ENCODE data around the gene GHR.

The GHR gene

DNA sequence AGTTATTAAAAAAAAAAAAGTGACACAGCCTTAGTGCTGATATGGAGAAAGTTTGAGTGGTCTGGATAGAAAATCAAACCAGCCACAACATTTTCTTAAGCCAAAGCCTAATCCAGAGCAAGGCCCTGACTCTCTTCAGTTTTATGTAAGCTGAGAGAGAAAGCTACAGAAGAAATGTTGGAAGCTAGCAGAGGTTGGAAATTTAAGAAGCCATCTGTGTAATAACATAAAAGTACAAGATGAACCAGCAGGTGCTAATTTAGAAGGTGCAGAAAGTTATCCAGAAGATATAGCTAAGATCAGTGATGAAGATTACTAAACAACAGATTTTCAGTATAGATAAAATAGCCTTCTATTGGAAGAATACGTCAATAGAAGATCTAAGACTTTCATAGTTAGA lies 102.9 kb downstream of the GHR start:
- peaks cover 4% of the 10 kb centered on the region for H3K9me3 ChIP-seq (ENCODE audit: control insufficient read depth, low read length)
- no peak overlapping the region for H3K27ac ChIP-seq (ENCODE audit: insufficient read depth, low read depth, low read length, poor library complexity, severe bottlenecking)
- H3K36me3 ChIP-seq (ENCODE audit: control insufficient read depth, insufficient read depth, low read length): no peaks in the 10 kb centered on the region
- H3K27me3 ChIP-seq (ENCODE audit: control insufficient read depth, insufficient read depth, low read length, poor library complexity, severe bottlenecking): no peaks in the 10 kb centered on the region
- WGBS, 2 experiments: 100% methylated on average over 1 of the region's 1 CpG
- H3K4me1 ChIP-seq (ENCODE audit: control insufficient read depth, insufficient read depth, low read length): no peaks in the 10 kb centered on the region
- H3K4me3 ChIP-seq (ENCODE audit: insufficient read depth, low read depth, low read length): no peak overlapping the region

DNA sequence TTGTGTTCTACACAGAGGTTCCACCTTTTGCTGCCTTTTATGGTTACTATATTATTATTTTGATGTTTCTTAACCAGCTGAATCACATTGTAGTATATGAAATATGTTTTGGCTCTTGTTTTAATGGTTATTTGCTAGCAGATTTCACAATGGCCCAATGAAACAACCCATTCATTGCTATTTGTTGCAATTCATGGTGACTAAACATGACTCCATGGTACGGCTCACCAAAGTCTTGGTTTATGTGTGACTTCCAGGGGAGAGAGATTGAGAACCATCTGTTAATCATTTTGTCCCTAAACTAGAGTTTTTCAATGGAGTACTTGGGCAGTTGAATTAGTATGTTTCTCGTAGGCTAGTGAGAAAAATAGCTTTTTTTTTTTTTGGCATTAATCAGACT lies 108.4 kb downstream of the GHR start:
- H3K4me1 ChIP-seq (ENCODE audit: control insufficient read depth, insufficient read depth, low read length): no peaks in the 10 kb centered on the region
- H3K36me3 ChIP-seq (ENCODE audit: control insufficient read depth, insufficient read depth, low read length): no peaks in the 10 kb centered on the region
- no peaks in the 10 kb centered on the region for H3K27me3 ChIP-seq (ENCODE audit: control insufficient read depth, insufficient read depth, low read length, poor library complexity, severe bottlenecking)
- WGBS, 2 experiments: 93 to 98% methylated on average over 2 of the region's 2 CpGs
- H3K9me3 ChIP-seq (ENCODE audit: control insufficient read depth, low read length): peaks cover 4% of the 10 kb centered on the region
- no peak overlapping the region for H3K4me3 ChIP-seq (ENCODE audit: insufficient read depth, low read depth, low read length)
- H3K27ac ChIP-seq (ENCODE audit: insufficient read depth, low read depth, low read length, poor library complexity, severe bottlenecking): no peak overlapping the region

DNA sequence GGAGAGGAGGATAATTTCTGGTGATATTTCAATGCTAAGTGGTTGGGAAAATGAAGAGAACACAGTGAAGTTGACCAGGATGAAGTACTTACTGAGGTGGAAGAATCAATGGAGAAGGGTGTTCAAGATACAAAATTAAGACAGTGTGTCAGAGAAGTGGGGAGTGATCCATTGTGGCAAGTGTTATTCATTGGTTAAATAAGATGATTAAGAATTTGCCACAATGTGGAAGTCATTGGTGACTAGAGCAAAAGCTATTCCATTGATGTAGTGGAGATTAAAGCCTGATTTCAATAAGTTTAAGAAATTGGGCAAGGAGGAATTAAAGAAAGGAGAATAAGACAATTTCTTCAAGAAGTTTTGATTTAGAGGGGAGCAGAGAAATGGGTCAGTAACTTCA lies 118.9 kb downstream of the GHR start:
- no peaks in the 10 kb centered on the region for H3K27me3 ChIP-seq (ENCODE audit: control insufficient read depth, insufficient read depth, low read length, poor library complexity, severe bottlenecking)
- H3K4me1 ChIP-seq (ENCODE audit: control insufficient read depth, insufficient read depth, low read length): no peaks in the 10 kb centered on the region
- H3K4me3 ChIP-seq (ENCODE audit: insufficient read depth, low read depth, low read length): no peak overlapping the region
- H3K9me3 ChIP-seq (ENCODE audit: control insufficient read depth, low read length): no peaks in the 10 kb centered on the region
- no peaks in the 10 kb centered on the region for H3K36me3 ChIP-seq (ENCODE audit: control insufficient read depth, insufficient read depth, low read length)
- H3K27ac ChIP-seq (ENCODE audit: insufficient read depth, low read depth, low read length, poor library complexity, severe bottlenecking): no peak overlapping the region

DNA sequence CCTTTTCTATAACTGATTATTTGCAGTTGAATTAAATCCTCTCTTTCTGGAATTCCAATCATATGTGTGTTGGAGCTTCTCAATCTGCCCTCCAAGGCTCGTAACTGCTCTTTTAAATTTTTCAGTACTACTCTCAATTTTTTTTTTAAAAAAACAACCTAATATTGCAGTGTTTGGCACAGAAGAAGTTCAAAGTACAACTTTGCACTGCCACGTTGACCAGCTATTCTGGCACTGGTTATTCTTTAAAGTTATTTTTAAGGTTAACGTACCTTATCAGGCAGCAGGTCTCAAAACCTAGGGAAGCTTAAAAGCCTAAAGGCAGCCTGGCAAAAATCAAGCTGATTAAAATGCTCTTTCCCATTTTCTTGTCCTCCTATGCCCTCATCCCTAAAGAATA lies 120.5 kb downstream of the GHR start:
- H3K36me3 ChIP-seq (ENCODE audit: control insufficient read depth, insufficient read depth, low read length): no peaks in the 10 kb centered on the region
- H3K9me3 ChIP-seq (ENCODE audit: control insufficient read depth, low read length): no peaks in the 10 kb centered on the region
- no peak overlapping the region for H3K27ac ChIP-seq (ENCODE audit: insufficient read depth, low read depth, low read length, poor library complexity, severe bottlenecking)
- WGBS, 2 experiments: 96 to 100% methylated on average over 3 of the region's 3 CpGs
- H3K27me3 ChIP-seq (ENCODE audit: control insufficient read depth, insufficient read depth, low read length, poor library complexity, severe bottlenecking): no peaks in the 10 kb centered on the region
- H3K4me3 ChIP-seq (ENCODE audit: insufficient read depth, low read depth, low read length): no peak overlapping the region
- H3K4me1 ChIP-seq (ENCODE audit: control insufficient read depth, insufficient read depth, low read length): no peaks in the 10 kb centered on the region

DNA sequence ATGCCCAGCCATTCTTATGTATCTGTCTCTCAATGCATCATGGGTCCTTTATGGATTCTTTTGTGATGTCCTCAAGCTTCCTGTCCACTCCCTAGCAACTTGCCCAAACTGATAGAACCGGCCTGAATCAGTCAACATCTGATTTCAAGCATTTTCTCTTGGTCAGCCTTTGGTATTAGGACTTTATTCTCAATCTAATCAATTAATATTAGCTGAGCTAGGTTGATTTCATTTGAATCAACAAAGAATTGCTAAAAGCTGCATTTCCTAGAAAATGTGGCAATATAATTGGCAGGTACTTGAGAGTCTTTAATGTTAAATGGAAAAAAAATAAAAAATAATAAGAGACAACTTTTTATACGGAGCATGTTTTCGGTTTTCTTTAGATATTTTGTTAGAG lies 121.8 kb downstream of the GHR start:
- WGBS, 2 experiments: 86 to 94% methylated on average over 1 of the region's 3 CpGs
- H3K4me1 ChIP-seq (ENCODE audit: control insufficient read depth, insufficient read depth, low read length): no peaks in the 10 kb centered on the region
- no peaks in the 10 kb centered on the region for H3K36me3 ChIP-seq (ENCODE audit: control insufficient read depth, insufficient read depth, low read length)
- H3K27me3 ChIP-seq (ENCODE audit: control insufficient read depth, insufficient read depth, low read length, poor library complexity, severe bottlenecking): no peaks in the 10 kb centered on the region
- no peaks in the 10 kb centered on the region for H3K9me3 ChIP-seq (ENCODE audit: control insufficient read depth, low read length)
- no peak overlapping the region for H3K4me3 ChIP-seq (ENCODE audit: insufficient read depth, low read depth, low read length)
- H3K27ac ChIP-seq (ENCODE audit: insufficient read depth, low read depth, low read length, poor library complexity, severe bottlenecking): no peak overlapping the region

DNA sequence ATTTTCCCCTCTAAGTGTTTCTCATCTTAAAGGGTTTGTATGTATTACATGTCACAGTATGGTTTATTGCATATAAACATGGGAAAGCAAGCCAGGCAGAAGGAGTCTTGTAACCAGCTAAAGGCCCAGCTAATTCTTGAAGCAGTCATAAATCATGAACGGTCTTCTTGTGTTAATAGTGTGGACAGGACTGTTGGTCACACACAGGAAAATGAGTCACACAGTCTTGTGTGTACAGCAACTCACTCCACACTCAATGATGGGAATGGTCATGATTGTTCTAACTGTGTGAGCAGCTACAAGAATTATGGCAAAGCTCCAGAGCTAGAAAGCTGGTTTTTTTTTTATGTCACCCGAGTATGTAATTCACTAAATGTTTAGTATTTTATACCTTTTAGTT lies 123.9 kb downstream of the GHR start:
- H3K36me3 ChIP-seq (ENCODE audit: control insufficient read depth, insufficient read depth, low read length): no peaks in the 10 kb centered on the region
- 96 to 100% methylated on average over 1 to 2 of the region's 2 CpGs for WGBS, 2 experiments
- H3K4me3 ChIP-seq (ENCODE audit: insufficient read depth, low read depth, low read length): no peak overlapping the region
- no peaks in the 10 kb centered on the region for H3K9me3 ChIP-seq (ENCODE audit: control insufficient read depth, low read length)
- H3K4me1 ChIP-seq (ENCODE audit: control insufficient read depth, insufficient read depth, low read length): no peaks in the 10 kb centered on the region
- no peaks in the 10 kb centered on the region for H3K27me3 ChIP-seq (ENCODE audit: control insufficient read depth, insufficient read depth, low read length, poor library complexity, severe bottlenecking)
- no peak overlapping the region for H3K27ac ChIP-seq (ENCODE audit: insufficient read depth, low read depth, low read length, poor library complexity, severe bottlenecking)

DNA sequence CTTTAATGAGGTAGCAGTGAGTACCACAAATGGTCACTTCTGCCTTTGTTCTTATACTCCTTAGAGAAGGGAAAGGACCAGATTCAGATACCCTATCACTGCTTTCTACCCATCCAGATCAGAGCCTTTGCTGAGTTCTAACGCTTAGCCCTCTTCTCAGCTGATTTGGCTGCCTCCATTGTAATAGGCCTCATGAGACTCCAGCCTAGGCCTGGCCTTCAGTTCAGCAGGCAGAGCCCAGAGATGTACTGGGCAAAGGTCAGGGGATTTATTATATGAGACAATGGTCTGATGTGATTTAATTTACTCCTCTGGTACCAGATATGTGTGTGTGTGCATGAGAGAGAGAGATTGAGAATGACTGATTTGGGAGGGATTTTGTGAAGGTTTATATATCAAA lies 124.7 kb downstream of the GHR start:
- Histone ChIP-seq H3K4me1 (ENCODE audit: control insufficient read depth, insufficient read depth, low read length) (no peaks in the 10 kb centered on the region), H3K36me3 (ENCODE audit: control insufficient read depth, insufficient read depth, low read length) (no peaks in the 10 kb centered on the region), H3K27me3 (ENCODE audit: control insufficient read depth, insufficient read depth, low read length, poor library complexity, severe bottlenecking) (no peaks in the 10 kb centered on the region), H3K9me3 (ENCODE audit: control insufficient read depth, low read length) (no peaks in the 10 kb centered on the region), H3K27ac (ENCODE audit: insufficient read depth, low read depth, low read length, poor library complexity, severe bottlenecking) (no peak overlapping the region), H3K4me3 (ENCODE audit: insufficient read depth, low read depth, low read length) (no peak overlapping the region)
- 89 to 94% methylated on average over 1 of the region's 1 CpG for WGBS, 2 experiments

DNA sequence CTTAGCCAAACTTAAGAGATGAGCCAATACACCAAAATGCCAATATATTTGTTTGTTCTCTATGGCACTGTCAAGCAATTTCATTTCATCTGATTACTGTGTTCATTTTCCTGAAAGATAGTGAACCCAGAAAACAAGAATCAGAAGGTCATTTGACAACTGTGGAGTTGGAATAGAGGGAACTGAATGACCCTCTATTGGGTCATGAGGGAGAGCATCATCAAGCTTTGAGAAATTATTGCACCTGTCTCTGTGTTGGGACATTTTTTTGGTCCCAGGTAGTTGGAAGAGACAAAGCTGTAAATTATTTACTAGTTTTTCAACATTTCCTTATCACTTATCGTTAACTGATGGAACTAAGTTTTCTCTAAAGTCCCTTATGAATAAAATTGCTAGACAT lies 129.4 kb downstream of the GHR start:
- Histone ChIP-seq H3K36me3 (ENCODE audit: control insufficient read depth, insufficient read depth, low read length) (no peaks in the 10 kb centered on the region), H3K27me3 (ENCODE audit: control insufficient read depth, insufficient read depth, low read length, poor library complexity, severe bottlenecking) (no peaks in the 10 kb centered on the region), H3K9me3 (ENCODE audit: control insufficient read depth, low read length) (no peaks in the 10 kb centered on the region), H3K4me1 (ENCODE audit: control insufficient read depth, insufficient read depth, low read length) (no peaks in the 10 kb centered on the region), H3K27ac (ENCODE audit: insufficient read depth, low read depth, low read length, poor library complexity, severe bottlenecking) (no peak overlapping the region), H3K4me3 (ENCODE audit: insufficient read depth, low read depth, low read length) (no peak overlapping the region)
- 100% methylated on average over 1 of the region's 1 CpG for WGBS, 2 experiments

DNA sequence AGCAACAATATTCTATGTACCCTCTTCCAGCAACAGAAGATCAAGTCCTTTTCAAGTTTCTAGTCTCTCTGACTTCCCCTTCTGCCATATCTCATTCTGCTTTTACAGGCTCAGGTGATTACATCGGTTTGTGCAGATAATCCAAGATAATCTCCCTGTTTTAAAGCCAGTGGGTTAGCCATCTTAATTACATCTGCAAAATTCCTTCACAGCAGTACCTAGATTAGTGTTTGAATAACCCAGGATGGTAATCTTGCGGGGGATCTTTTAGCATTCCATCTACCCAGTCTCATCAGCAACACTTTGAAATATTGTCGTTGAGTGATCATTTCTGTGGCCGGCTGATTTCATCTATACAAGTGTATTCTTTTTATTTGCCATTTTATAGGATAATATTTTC lies 130.2 kb downstream of the GHR start:
- no peaks in the 10 kb centered on the region for H3K27me3 ChIP-seq (ENCODE audit: control insufficient read depth, insufficient read depth, low read length, poor library complexity, severe bottlenecking)
- H3K9me3 ChIP-seq (ENCODE audit: control insufficient read depth, low read length): no peaks in the 10 kb centered on the region
- H3K4me1 ChIP-seq (ENCODE audit: control insufficient read depth, insufficient read depth, low read length): no peaks in the 10 kb centered on the region
- H3K36me3 ChIP-seq (ENCODE audit: control insufficient read depth, insufficient read depth, low read length): no peaks in the 10 kb centered on the region
- 84 to 89% methylated on average over 3 to 4 of the region's 4 CpGs for WGBS, 2 experiments
- H3K4me3 ChIP-seq (ENCODE audit: insufficient read depth, low read depth, low read length): no peak overlapping the region
- H3K27ac ChIP-seq (ENCODE audit: insufficient read depth, low read depth, low read length, poor library complexity, severe bottlenecking): no peak overlapping the region

DNA sequence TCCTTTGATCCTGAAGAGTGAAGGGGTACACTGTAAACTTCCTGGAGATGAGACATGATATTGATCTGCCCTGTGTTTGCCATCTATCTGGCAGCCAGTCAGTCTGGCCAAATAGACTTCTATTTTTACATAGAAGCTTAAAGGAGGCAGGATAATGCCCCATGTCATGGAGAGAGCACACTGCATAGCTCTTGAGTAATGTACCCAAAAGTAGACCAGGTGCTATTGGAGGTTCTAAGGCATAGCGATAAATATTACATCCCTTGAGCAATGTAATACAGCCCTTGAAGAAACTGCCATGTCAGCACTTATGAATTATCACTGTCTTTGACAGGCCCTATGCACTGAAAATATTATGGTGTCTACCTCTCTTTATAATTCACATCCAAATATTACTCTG lies 131.8 kb downstream of the GHR start:
- Histone ChIP-seq H3K4me1 (ENCODE audit: control insufficient read depth, insufficient read depth, low read length) (no peaks in the 10 kb centered on the region), H3K36me3 (ENCODE audit: control insufficient read depth, insufficient read depth, low read length) (no peaks in the 10 kb centered on the region), H3K27ac (ENCODE audit: insufficient read depth, low read depth, low read length, poor library complexity, severe bottlenecking) (no peak overlapping the region), H3K27me3 (ENCODE audit: control insufficient read depth, insufficient read depth, low read length, poor library complexity, severe bottlenecking) (no peaks in the 10 kb centered on the region), H3K9me3 (ENCODE audit: control insufficient read depth, low read length) (no peaks in the 10 kb centered on the region), H3K4me3 (ENCODE audit: insufficient read depth, low read depth, low read length) (no peak overlapping the region)
- 93 to 100% methylated on average over 1 of the region's 1 CpG for WGBS, 2 experiments

DNA sequence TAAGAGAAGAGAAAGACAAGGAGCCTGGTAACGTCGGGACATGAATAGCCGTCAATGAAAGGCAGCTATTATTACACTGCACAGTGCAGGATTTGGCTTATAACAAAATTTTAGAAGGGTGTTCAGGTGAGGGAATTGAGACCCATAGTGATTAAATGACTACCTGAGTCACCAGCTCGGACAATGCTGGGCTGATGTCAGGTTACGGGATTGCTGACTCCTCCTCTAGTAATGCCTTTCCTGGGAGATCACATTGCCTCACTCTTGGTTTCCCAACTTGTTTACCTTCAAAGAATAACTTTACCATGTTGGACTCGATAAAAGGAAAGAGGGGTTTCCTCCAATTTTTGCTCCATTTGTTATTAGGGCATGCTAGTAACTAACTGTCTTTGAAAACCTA lies 132.6 kb downstream of the GHR start:
- Histone ChIP-seq H3K4me3 (ENCODE audit: insufficient read depth, low read depth, low read length) (no peak overlapping the region), H3K4me1 (ENCODE audit: control insufficient read depth, insufficient read depth, low read length) (no peaks in the 10 kb centered on the region), H3K9me3 (ENCODE audit: control insufficient read depth, low read length) (no peaks in the 10 kb centered on the region), H3K36me3 (ENCODE audit: control insufficient read depth, insufficient read depth, low read length) (no peaks in the 10 kb centered on the region), H3K27ac (ENCODE audit: insufficient read depth, low read depth, low read length, poor library complexity, severe bottlenecking) (no peak overlapping the region), H3K27me3 (ENCODE audit: control insufficient read depth, insufficient read depth, low read length, poor library complexity, severe bottlenecking) (no peaks in the 10 kb centered on the region)
- 91 to 94% methylated on average over 6 of the region's 6 CpGs for WGBS, 2 experiments

All from ectodermal cell (in vitro differentiated cells).